Glutamatergic neuron (in vitro differentiated cells): ENCODE measurements around the gene RUFY3. TPM values are rescaled to one million over a fixed set of nuclear protein-coding genes. Genes with fewer than 3 reads are reported as not detected.

Source experiments
- DNase-seq: peaks from one replicate; pipeline ENCODE4 v3.0.0; 2022
- H3K27ac Mint-ChIP-seq: one replicate; pipeline ENCODE4 v1.8.0; 2020; ENCODE audit warnings: mild to moderate bottlenecking, mixed read lengths, inconsistent platforms; ENCODE audit not compliant: unreplicated experiment
- H3K27me3 Mint-ChIP-seq: one replicate; pipeline ENCODE4 v1.8.0; 2020; ENCODE audit warnings: mild to moderate bottlenecking, moderate library complexity, mixed read lengths, inconsistent platforms; ENCODE audit not compliant: unreplicated experiment
- H3K36me3 Mint-ChIP-seq: one replicate; pipeline ENCODE4 v1.8.0; 2020; ENCODE audit warnings: mild to moderate bottlenecking, mixed read lengths, inconsistent platforms; ENCODE audit not compliant: unreplicated experiment
- H3K4me1 Mint-ChIP-seq: one replicate; pipeline ENCODE4 v1.8.0; 2020; ENCODE audit warnings: mild to moderate bottlenecking, low read depth, mixed read lengths, inconsistent platforms; ENCODE audit not compliant: unreplicated experiment
- H3K4me3 Mint-ChIP-seq: one replicate; pipeline ENCODE4 v1.8.0; 2020; ENCODE audit warnings: mild to moderate bottlenecking, mixed read lengths, inconsistent platforms; ENCODE audit not compliant: unreplicated experiment
- H3K9me3 Mint-ChIP-seq: one replicate; pipeline ENCODE4 v1.8.0; 2020; ENCODE audit warnings: mild to moderate bottlenecking, moderate library complexity, mixed read lengths, inconsistent platforms; ENCODE audit not compliant: unreplicated experiment
- CTCF ChIP-seq: fragments of 200-600 bp; sonication (generic); IDR thresholded peaks from one replicate; pipeline ENCODE4 v1.5.0; 2021; ENCODE audit not compliant: partially characterized antibody, unreplicated experiment
- total RNA-seq: library from RNA; stranded (reverse); fragmentation: NEBNext Ultra II Directional; extraction: Animal tissue kit (Norgen Biotek cat#: 25700); gene quantifications from one replicate; pipeline ENCODE4 v1.2.1, GENCODE V29; 2021; ENCODE audit not compliant: unreplicated experiment

RUFY3 gene
- total RNA-seq, 1 donor from 2014 or later = 291 TPM

GRCh38 chr4:70747874-70748273 lies 26.1 kb downstream of the RUFY3 start:
- no peak overlapping the region for H3K4me3 Mint-ChIP-seq
- DNase-seq = no peak
- TF ChIP-seq CTCF = no peak
- H3K27me3 Mint-ChIP-seq = no peaks in the 10 kb centered on the region
- H3K4me1 Mint-ChIP-seq = no peaks in the 10 kb centered on the region
- H3K9me3 Mint-ChIP-seq = peaks cover 2% of the 10 kb centered on the region
- no peaks in the 10 kb centered on the region for H3K36me3 Mint-ChIP-seq
- H3K27ac Mint-ChIP-seq = no peak overlapping the region

GRCh38 chr4:70749313-70749712 lies 27.5 kb downstream of the RUFY3 start:
- H3K27me3 Mint-ChIP-seq = no peaks in the 10 kb centered on the region
- H3K4me3 Mint-ChIP-seq = no peak overlapping the region
- TF ChIP-seq CTCF = no peak
- no peaks in the 10 kb centered on the region for H3K4me1 Mint-ChIP-seq
- DNase-seq = no peak
- no peaks in the 10 kb centered on the region for H3K36me3 Mint-ChIP-seq
- peaks cover 2% of the 10 kb centered on the region for H3K9me3 Mint-ChIP-seq
- H3K27ac Mint-ChIP-seq = no peak overlapping the region

DNA sequence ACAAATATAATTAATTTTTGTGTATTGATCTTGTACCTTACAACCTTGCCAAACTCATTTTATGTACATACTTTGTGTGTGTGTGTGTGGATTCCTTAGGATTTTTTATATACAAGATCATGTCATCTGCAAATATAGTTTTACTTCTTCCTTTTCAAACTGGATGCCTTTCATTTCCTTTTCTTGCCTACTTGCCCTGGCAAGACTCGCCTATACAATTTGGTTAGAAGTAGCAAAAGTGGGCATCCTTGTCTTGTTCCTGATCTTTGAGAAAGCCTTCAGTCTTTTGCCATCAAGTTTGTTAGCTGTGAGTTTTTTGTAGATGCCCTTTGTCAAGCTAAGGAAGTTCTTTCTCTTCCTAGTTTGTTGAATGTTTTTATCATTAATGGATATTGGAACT lies 30.5 kb downstream of the RUFY3 start:
- H3K9me3 Mint-ChIP-seq = peaks cover 2% of the 10 kb centered on the region

GRCh38 chr4:70753630-70754029 lies 31.9 kb downstream of the RUFY3 start:
- Mint-ChIP-seq H3K27ac (no peak overlapping the region), H3K27me3 (no peaks in the 10 kb centered on the region), H3K36me3 (peaks cover 8% of the 10 kb centered on the region), H3K4me3 (no peak overlapping the region), H3K9me3 (no peaks in the 10 kb centered on the region), H3K4me1 (no peaks in the 10 kb centered on the region)
- no peak for DNase-seq
- TF ChIP-seq CTCF = no peak

More for the DNA sequence above, 30.5 kb downstream of the RUFY3 start:
- no peak overlapping the region for H3K27ac Mint-ChIP-seq
- no peaks in the 10 kb centered on the region for H3K4me1 Mint-ChIP-seq
- TF ChIP-seq CTCF = no peak
- H3K27me3 Mint-ChIP-seq = no peaks in the 10 kb centered on the region
- no peak overlapping the region for H3K4me3 Mint-ChIP-seq
- H3K36me3 Mint-ChIP-seq = peaks cover 8% of the 10 kb centered on the region
- DNase-seq = no peak

GRCh38 chr4:70754470-70754869 lies 32.7 kb downstream of the RUFY3 start:
- Mint-ChIP-seq H3K4me1 (no peaks in the 10 kb centered on the region), H3K27me3 (no peaks in the 10 kb centered on the region), H3K9me3 (no peaks in the 10 kb centered on the region), H3K4me3 (no peak overlapping the region), H3K36me3 (peaks cover 8% of the 10 kb centered on the region), H3K27ac (no peak overlapping the region)
- TF ChIP-seq CTCF = no peak
- DNase-seq = no peak
